ENCODE measurements around the gene OR51V1.
"Not testable (repeated sequence)": the region's sequence is repeated elsewhere in the genome, so short reads cannot be mapped to it uniquely, and the experiment has no call there.

The OR51V1 gene

DNA sequence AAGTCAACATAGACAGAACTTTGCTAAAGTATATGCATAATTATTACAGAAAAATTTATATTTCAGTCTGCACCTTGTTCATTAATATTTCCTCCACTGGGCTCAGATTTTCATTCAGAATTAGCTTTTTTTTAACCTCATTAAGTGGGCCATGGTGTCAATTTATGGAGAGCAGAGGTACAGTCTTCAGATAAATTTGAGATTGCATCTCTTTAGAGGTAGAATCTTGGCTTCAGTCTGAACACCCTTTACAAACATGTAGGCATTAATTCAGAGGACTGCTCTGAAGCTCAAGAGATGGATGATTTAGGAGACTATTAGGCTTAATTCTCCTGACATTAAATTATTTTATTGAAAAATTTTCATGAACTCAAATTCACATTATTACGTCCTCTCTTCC is 29.8 kb upstream of the OR51V1 start:
- DNase-seq, result no peak

DNA sequence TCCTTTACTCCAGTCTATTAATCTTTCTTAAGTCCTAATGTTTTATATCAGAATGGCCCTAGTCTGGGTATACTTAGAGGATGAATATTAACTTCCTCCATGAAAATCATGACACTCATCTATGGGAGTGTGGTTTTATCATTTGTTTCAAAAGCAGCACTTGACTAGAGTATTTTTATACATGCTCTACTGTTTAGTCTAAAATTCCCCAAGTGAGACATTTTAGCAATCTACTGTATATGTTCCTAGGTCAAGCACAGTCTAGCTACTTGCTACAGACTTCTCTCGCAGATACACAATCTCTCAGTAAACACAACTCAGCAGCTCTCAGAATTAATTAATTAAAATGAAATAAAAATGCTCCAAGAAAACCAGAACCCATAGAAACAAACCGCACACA is 29.3 kb upstream of the OR51V1 start:
- no peak for DNase-seq

DNA sequence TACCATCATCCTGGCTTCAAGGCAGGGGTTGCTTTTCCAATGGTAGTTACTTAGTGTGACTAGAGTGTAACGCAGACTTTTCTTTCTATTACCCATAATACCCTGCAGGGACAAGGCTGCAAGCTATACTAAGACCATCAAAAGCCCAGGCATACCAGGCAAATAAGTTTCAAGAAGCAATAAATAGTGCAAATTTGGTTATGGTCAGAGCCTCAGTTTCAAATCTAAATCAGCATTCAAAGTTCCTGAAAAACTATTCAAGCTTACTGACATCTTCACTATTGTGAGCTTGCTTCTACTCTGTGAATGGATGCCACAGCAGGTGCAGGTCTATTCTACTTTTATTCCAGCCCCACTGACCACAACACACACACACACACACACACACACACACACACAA is 28.9 kb upstream of the OR51V1 start:
- DNase-seq, result no peak

DNA sequence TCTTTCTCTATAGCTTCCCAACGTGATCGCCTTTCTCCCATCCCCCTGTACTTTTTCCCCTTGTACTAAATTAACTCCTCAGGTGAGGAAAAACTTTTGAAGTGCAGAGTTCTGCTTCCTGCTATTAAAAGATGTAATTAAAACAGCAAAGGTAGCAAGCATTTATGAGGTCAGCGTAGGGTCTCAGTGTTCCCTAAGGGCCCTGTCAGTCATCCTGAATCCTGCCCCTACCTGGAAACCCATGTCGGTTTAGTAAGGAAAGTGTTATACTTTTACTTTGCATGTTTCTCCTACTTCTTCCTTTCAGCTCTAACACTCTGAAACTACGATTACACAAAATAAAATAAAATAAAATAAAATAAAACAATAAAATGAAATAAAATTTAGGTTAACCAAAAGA is 27.6 kb upstream of the OR51V1 start:
- DNase-seq, result no peak

DNA sequence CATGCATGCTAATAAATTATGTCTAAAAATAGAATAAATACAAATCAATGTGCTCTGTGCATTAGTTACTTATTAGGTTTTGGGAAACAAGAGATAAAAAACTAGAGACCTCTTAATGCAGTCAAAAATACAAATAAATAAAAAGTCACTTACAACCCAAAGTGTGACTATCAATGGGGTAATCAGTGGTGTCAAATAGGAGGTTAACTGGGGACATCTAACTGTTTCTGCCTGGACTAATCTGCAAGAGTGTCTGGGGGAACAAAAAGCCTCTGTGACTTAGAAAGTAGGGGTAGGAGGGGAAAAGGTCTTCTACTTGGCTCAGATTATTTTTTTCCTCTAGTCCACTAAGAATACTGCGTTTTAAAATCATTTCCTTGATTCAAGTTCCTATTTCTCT is 27.2 kb upstream of the OR51V1 start:
- DNase-seq, result no peak

DNA sequence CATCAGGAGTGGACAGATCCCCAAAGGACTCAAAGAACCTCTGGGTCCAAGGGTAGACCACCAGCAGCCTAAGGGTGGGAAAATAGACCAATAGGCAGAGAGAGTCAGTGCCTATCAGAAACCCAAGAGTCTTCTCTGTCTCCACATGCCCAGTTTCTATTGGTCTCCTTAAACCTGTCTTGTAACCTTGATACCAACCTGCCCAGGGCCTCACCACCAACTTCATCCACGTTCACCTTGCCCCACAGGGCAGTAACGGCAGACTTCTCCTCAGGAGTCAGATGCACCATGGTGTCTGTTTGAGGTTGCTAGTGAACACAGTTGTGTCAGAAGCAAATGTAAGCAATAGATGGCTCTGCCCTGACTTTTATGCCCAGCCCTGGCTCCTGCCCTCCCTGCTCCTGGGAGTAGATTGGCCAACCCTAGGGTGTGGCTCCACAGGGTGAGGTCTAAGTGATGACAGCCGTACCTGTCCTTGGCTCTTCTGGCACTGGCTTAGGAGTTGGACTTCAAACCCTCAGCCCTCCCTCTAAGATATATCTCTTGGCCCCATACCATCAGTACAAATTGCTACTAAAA is 26.3 kb upstream of the OR51V1 start, which contains the start of gene HBB:
Gene HBB, minus strand, starts transcription at position 340 of the 579 bp plus-strand sequence. Its CDS starts 50 bp downstream, at position 290.
- no peak for DNase-seq

DNA sequence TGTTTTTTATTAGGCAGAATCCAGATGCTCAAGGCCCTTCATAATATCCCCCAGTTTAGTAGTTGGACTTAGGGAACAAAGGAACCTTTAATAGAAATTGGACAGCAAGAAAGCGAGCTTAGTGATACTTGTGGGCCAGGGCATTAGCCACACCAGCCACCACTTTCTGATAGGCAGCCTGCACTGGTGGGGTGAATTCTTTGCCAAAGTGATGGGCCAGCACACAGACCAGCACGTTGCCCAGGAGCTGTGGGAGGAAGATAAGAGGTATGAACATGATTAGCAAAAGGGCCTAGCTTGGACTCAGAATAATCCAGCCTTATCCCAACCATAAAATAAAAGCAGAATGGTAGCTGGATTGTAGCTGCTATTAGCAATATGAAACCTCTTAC is 25.0 kb upstream of the OR51V1 start:
- no peak for DNase-seq

DNA sequence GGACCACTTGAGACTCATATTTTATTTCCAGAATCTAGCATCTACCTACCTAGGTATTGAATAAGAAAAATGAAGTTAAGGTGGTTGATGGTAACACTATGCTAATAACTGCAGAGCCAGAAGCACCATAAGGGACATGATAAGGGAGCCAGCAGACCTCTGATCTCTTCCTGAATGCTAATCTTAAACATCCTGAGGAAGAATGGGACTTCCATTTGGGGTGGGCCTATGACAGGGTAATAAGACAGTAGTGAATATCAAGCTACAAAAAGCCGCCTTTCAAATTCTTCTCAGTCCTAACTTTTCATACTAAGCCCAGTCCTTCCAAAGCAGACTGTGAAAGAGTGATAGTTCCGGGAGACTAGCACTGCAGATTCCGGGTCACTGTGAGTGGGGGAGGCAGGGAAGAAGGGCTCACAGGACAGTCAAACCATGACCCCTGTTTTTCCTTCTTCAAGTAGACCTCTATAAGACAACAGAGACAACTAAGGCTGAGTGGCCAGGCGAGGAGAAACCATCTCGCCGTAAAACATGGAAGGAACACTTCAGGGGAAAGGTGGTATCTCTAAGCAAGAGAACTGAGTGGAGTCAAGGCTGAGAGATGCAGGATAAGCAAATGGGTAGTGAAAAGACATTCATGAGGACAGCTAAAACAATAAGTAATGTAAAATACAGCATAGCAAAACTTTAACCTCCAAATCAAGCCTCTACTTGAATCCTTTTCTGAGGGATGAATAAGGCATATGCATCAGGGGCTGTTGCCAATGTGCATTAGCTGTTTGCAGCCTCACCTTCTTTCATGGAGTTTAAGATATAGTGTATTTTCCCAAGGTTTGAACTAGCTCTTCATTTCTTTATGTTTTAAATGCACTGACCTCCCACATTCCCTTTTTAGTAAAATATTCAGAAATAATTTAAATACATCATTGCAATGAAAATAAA is 24.3 kb upstream of the OR51V1 start:
- DNase-seq, result no peak

DNA sequence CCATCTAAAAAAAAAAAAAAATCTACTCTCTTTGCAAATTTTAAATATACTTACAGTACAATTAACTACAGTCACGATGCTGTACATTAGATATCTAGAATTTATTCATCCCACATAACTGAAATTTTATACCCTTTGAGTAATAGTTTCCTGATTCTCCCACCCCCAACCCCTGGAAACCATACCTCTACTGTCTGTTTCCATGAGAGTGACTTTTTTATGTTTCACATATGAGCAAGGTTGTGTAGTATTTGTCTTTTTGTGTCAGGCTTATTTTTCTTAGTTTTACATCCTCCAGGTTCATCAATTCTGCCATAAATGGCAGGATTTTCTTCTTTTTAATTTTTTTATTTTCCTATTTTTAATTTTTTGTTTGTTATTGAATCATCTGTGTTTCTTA is 23.2 kb upstream of the OR51V1 start:
- no peak for DNase-seq

DNA sequence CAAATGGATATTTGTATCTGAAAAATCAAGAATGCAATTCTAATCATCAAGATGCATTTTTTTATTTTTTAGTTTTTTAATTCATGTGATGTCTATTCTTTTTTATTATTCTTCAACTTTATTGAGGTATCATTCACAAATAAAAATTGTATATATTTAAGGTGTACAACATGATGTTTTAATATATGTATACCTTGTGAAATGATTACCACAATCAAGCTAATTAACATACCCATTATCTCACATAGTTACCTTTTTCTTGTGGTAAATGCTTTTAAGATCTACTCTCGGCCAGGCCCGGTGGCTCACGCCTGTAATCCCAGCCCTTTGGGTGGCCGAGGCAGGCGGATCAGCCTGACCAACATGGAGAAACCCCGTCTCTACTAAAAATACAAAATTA is 22.7 kb upstream of the OR51V1 start:
- no peak for DNase-seq

DNA sequence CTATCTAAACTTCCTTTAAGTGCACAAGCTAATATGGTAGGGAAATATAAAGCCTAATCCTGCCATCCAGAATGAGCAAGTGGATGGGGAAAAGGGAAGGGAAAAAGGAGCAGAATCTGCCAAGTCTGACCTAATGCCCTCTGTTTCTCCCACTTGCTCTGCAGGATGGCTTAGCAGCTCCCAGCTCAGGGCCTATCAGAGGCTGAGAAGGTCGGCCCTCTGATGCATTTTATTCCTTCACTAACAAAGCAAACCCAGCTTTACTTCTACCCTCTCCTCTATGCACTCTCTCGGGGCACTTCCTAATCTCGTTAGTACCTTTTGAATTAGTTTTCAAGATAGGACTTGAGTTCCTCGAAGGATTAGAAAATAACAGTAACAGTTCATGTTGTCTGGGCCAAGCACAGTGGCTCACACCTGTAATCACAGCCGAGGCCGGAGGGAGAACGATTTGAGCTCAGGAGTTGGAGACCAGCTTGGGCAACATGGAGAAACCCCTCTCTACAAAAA is 9.9 kb upstream of the OR51V1 start:
- DNase-seq, result no peak

DNA sequence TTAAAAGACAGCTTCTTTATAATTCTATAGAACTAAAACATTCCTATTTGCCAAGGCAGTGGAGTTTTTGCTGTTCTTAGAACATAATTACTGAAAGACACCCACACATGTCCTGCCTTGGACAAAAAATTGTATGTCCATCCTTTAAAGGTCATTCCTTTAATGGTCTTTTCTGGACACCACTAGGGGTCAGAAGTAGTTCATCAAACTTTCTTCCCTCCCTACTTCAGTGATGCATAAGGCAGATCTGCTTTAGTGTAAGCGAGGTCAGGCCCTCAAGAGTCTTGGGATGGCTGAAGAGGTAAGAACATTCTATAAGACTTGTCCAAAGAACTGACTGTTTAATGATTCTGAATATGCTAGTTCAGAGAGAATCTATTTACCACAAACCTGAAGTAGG is 4.3 kb upstream of the OR51V1 start:
- no peak for DNase-seq

DNA sequence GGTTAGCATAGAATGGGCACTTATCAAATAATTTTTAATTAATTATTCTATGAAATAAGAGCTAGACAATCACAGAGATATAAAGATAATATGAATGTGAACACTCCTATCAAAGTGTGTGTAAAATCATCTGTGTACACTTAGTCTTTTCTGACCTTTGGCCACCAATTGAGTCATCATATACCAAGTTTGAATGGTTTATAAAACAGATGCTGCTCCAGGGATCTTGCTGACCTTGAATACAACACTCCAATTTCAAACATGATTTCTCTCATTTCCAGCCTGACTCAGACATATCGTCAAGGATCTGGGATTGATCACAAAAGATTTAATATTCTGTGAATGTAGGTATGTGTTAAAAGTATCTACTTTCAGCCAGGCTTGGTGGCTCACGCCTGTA is 2.9 kb upstream of the OR51V1 start:
- no peak for DNase-seq

DNA sequence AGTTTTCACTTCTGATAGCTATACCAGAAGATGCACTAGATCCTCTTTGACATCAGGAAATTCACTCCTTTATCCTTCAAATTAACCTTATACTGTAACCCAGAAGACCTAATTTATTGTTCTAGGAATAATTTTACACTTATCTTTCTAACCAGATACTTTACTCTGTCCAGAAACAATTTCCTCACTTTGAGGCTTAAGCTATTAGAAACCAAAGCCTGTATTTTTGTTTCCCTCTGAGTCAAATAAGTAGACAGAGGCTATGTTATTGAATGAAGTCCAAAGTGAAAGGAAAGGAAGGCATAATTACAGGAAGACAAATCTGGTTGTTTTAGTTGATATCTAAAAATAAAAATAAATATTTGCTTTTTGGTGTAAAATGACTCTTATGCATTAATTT is 2.2 kb downstream of the OR51V1 start:
- DNase-seq, result no peak

DNA sequence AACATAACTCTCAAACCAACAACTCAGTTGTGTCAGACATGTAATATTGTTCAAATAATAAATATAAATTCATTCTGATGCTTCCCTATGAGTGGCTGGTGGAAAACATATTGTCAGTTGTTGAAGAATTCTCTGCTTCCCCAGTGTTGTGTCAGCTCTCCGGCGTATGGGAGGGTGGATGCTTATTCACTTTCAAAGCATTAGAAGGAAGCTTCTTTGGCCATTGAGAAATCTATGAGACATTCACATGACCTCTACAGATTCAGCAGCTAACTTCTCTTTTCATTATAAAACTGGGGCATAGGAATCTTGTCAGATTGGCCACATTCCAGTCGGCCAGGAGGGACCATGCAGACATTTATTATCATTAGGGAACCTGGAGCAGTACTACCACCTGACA is 2.9 kb downstream of the OR51V1 start:
- DNase-seq, result no peak

DNA sequence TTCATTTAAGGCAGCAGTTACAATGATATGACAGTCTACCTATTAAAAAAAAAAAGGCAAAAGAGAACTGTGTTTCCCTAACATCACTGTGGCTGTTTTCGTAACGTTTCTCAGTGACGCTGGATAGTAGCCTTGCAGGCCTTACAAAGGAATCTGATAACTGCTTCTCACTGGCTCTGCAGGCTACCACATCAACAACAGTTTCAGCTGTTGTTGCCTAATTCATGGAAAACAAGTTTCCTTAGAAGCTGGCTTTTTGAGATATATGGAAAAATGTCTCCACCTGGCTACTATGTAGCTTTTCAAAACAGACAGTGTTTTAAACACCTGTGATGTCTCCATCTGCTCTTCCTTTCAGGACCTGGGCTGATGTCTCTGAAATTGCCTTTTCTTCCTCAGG is 3.8 kb downstream of the OR51V1 start:
- DNase-seq, result no peak

DNA sequence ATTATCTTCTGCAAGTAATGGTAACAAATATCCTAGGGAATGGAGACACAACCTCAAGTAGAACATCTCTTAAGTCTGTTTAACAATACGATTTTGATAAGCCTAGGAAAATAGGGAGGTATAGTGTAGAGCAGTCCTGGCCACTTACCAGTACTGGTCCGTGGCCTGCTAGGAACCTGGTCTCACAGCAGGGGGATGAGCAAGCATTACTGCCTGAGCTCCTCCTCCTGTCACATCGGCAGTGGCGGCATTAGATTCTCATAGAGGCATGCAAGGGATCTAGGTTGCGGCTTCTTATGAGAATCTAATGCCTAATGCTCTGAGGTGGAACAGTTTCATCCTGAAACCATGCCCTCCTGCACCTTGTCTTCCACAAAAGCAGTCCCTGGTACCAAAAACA is 4.4 kb downstream of the OR51V1 start:
- DNase-seq, result no peak

DNA sequence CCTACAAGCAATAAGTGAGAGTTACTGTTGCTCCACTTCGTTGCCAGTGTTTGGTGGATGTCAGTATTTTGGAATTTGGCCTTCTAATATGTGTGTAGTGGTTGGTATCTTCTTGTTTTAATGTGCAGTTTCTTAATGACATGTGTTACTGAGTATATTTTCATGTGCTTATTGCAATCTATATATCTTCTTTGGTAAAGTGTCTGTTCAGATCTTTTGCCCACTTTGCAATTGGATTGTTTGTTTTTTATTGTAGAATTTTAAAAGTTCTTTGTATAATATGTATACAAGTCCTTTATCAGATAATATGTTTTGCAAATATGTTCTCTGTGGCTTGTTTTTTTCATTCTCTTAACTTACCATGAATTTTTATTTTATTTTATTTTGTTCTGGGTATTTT is 7.7 kb downstream of the OR51V1 start:
- DNase-seq, result no peak

DNA sequence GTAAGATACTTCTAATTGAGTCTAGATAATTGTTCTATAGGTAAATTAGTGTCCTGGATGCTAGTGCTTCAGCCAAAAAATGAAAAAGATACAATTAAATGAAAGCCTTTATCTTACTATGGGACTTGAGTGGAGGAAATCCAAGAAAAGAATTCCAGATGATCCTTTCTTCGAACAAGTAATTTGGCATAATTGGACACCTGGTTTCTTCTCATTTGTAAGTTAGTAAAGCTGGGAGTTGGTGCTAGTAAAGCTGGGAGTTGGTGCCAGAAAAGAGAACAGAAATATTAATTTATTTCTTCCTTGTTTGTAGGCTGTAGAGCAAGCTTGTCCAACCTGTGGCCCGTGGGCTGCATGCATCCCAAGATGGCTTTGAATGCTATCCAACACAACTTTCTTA is 12.3 kb downstream of the OR51V1 start:
- DNase-seq, result no peak

DNA sequence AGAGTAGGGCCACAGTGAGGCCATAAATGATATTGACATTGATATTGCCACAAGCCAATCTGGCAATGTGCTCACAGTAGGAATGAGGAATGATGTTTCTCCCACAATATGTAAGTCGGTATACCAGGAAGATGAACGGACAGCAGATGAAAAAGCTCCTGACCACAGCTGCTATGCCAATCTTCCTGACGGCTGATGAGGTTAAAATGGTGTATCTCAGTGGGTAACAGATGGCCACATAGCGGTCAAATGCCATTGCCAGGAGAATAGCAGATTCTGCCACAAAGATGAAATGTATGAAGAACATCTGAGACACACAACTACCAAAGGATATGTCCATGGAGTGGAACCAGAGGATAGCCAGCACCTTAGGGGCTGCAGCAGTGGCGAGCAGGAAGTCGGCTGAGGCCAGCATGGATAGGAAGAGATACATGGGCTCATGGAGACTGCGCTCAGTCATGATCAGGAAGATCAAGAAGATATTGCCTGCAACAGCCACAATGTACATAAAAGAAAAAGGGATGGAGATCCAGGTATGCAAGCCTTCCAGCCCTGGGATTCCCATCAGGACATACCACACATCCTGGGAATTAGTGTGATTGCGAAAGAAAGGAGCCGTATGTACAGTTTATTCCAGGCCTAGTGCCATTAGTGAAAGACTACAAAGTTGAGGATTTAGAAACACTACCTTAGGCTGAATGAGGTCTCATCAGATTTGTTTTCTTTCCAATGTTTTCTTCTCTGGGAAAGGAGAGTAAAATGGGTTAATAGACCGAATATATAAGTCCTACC is 22.2 kb downstream of the OR51V1 start:
- no peak for DNase-seq

DNA sequence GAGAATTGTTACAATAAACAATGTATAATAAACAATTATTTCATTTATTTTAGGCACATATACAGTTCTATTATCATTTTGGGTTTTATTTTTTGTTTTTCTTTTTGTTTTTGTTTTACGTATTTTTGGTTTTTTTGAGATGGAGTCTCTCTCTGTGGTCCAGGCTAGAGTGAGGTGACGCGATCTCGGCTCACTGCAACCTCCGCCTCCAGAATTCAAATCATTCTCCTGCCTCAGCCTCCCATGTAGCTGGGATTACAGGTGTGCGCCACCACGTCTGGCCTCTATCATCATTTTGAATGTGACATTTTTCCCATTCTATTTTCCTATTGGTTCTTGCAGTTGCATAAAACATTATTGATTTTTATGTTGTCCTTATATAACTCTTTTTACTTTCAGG is 25.5 kb downstream of the OR51V1 start:
- DNase-seq, result no peak

DNA sequence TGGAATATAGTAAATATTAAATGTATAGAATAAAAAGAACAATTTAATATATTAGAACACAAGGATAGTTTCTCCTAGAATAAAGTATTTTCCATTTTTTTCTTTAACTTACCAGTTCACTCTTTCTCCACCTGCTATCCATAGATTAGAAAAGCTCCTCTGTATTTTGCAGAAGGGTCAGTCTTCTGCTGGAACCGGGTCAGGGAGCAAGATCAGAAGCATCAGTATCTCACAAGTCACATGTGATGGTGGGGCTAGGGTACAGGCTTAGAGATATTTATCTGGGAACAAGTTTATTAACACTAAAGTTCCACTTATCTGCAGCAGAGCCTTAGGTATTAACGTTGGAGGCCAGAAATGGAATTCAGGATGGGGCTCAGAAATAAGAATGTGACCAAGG is 28.6 kb downstream of the OR51V1 start:
- no peak for DNase-seq

DNA sequence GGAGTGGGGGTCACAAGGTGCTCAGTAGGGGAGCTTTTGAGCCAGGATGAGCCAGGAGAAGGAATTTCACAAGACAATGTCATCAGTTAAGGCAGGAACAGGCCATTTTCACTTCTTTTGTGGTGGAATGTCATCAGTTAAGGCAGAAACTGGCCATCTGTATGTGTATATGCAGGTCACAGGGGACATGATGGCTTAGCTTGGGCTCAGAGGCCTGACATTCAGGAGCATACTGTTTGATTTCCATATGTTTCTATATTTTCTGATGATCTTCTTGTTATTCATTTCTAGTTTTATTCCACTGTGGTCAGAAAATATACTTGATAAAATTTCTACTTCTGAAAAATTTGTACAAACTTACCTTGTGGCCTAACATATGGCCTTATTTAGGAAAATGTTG is 34.6 kb downstream of the OR51V1 start:
- not testable (repeated sequence) for DNase-seq

DNA sequence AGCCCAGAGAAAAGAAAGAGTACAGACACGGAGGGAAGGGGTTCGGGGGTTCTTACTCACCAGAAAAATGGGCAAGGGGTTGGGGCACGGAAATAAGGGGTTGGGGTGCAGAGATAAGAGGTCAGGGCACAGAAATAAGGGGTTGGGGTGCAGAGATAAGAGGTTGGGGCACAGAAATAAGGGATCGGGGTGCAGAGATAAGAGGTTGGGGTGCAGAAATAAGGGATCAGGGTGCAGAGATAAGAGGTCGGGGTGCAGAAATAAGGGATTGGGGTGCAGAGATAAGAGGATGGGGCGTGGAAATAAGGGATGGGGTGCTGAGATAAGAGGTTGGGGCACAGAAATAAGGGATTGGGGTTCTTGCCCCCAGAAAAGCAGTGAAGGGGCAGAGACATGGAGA is 35.7 kb downstream of the OR51V1 start:
- not testable (repeated sequence) for DNase-seq

Data from activated CD4-positive, alpha-beta T cell treated with anti-CD3 and anti-CD28 coated beads, Interleukin-2, amount 50 U/mL, for 48 hours (primary cell).